Putamen (tissue), 1 donor: ENCODE data around the gene SLC5A5.
"Not testable (repeated sequence)": the region's sequence is repeated elsewhere in the genome, so short reads cannot be mapped to it uniquely, and the experiment has no call there.

Source experiments
- DNase-seq: peaks from one replicate; pipeline ENCODE4 v3.0.0-alpha.2; 2016; ENCODE audit warnings: low spot score

The SLC5A5 gene

GRCh38 chr19:17919122-17919521, 47.4 kb downstream of the SLC5A5 start:
- DNase-seq, result not testable (repeated sequence)

DNA sequence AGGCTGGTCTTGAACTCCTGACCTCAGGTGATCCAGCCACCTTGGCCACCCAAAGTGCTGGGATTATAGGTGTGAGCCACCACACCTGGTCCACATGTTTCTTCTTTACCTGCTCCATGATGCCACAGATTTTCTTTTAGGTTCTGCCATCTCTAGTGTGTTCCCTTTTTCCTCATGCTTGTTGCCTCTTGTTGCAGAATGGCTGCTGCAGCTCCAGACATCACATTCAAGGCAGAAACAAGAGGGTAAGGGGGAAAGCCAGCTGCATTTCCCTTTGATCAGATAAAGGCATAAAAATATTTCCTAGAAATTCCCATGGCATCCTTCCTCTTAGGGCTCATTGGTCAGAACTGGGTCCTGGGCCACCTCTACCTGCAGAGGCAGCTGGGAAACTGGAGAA, 48.8 kb downstream of the SLC5A5 start:
- DNase-seq, result no peak

GRCh38 chr19:17922138-17922537, 50.4 kb downstream of the SLC5A5 start:
- no peak for DNase-seq

GRCh38 chr19:17926044-17926443, 54.3 kb downstream of the SLC5A5 start:
- DNase-seq, result no peak

DNA sequence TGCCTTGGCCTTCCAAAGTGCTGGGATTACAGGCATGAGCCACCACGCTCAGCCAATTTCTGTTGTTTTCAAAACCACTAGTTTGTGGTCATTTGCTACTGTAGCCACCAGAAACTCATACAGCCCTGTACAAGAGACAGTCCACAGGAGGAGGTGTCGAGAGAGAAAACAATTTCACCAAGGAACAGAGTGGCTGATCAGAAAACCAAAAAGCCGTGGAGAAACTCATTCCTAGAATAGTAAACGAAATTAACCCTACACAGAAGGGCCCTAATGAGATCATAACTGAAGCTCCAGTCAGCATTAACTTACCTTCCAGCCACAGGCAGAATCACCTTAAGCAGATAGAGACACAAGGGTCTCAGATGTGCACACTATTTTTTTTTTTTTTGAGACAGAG, 57.3 kb downstream of the SLC5A5 start:
- DNase-seq, result no peak

DNA sequence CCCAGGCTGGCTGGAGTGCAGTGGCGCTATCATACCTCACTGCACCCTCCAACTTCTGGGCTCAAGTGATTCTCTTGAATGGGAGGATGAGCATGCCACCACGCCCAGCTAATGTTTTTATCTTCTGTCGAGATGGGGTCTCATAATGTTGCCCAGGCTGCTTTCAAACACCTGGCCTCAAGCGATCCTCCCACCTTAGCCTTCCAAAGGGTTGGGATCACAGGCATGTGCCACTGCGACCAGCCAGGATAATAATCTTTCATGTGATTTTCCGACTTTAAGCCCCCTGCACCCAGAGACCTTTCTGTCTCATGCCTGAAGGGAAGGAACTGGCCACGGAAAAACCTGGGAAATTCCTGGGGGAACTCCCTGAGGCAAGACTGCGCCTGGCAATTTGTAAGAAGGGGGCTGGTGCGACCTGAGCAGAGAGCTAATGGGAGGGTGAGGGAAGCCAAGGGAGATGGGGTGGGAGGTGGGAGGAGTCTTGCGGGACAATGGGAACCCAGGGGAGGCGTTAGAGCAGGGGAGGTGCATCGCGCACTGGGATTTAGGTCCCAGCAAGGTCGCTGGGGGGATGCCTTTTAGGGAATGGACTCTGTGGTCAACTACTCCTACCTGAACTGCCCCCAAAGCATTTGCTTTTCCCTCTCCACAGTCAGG, 59.9 kb downstream of the SLC5A5 start:
- DNase-seq, result no peak

DNA sequence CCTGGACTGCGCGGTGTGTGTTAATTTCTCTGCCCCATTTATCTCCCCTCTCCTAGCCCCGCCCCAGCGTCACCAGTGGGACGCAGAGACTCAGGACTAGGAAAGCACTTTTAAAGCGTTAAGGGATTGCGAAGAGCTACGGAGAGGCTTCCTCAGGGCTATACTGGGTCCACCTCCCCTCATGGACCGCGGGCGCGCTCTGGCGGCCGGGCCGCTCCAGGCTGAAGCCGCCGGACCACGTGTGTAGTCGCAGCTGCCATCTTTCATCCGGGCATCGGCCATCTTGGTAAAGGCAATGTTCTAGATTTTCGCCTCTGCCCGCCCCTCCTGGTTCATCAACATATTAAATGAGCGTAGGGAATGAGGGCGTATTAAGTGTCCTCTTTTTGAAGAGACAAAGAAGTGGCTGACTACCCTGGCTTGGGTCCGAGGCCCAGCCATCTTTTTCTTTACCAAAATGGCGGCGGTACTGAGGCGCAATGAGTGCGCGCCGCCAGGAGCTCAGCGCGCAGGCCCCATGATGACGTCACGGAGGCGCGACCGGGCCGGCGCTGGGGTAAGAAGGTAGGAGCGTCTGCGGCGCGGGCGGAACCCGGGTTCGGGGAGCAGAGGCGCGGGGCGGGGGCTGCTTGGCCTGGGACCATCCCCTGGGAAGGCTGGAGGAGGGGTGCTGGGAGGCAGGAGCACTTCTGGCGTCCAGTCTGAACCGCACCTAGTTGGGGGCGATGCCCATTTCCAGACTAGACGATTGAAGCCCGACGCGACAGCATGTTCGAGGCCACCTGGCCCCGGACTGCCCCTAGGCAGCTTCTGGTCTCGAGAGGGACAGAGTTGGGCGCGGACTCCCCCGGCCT, 61.0 kb downstream of the SLC5A5 start, which contains the start of gene CCDC124:
CCDC124 (plus strand) TSS at position 531 of the 854 bp plus-strand sequence. CDS start 3,406 bp downstream, outside the sequence.
- peak; percentile 88 for DNase-seq

DNA sequence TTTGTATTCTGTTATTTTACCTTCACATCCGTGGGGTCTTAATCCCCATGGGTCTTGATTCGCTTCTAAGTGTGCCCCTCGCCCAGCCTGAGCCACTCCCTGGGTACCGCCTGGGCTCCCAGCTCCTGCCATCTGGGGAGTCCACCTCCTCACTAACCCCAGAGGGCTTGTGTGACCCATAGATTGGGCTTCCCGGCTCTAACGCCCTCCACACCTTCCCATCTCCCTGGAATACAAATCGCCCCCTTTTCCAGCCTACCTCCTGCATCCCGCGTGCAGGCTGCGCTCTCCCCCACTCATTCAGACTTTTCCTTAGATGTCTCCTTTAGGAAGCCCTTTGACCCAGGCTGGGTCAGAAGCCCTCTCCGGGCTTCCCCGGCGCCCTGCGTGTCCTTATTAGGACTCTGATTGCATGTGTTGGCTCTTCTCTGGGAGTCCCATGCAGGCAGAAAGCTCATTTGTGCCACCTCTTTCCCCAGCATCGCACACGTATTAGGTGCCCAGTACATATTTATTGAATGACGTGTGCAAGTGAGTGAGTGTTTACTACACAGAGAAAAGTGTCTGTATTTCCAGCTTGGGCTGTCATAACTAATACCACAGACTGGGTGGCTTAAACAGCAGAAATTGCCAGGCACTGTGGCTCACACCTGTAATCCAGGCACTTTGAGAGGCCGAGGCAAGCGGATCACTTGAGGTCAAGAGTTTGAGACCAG, 61.8 kb downstream of the SLC5A5 start:
- DNase-seq, result no peak

GRCh38 chr19:17936379-17936778, 64.6 kb downstream of the SLC5A5 start:
- DNase-seq, result no peak

- DNase-seq, result no peak
Measured at GRCh38 chr19:17937371-17937900, 65.7 kb downstream of the SLC5A5 start.

DNA sequence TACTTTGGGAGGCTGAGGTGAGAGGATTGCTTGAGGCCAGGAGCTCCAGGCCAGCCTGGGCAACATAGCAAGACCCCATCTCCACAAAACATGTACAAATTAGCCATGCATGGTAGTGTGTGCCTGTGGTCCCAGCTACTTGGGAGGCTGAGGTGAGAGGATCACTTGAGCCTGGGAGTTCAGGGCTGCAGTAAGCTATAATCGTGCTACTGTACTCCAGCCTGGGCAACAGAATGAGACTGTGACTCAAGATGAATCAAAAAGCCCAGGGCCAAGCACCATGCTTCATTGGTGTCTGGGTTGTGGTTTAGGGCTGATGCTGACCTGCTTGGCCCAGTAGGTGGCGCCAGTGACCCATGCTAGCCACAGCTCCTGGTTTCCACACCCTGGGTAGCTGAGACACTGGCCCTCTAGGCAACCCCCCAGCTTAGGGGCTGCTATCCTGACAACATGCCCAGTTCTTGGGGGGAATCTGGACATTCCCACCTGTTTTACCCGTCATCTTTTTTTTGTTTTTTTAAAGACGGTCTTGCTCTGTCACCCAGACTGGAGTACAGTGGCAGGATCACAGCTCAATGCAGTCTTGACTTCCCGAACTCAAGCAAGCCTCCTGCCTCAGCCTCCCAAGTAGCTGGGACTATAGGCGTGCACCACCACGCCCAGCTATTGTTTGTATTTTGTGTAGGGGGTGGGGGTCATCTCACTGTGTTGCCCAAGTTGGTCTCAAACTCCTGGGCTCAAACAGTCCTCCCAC, 66.5 kb downstream of the SLC5A5 start:
- peak; percentile 57 for DNase-seq

- DNase-seq, result no peak
Measured at GRCh38 chr19:17942181-17942580, 70.4 kb downstream of the SLC5A5 start.

GRCh38 chr19:17942582-17943273, 71.0 kb downstream of the SLC5A5 start:
- DNase-seq, result no peak

DNA sequence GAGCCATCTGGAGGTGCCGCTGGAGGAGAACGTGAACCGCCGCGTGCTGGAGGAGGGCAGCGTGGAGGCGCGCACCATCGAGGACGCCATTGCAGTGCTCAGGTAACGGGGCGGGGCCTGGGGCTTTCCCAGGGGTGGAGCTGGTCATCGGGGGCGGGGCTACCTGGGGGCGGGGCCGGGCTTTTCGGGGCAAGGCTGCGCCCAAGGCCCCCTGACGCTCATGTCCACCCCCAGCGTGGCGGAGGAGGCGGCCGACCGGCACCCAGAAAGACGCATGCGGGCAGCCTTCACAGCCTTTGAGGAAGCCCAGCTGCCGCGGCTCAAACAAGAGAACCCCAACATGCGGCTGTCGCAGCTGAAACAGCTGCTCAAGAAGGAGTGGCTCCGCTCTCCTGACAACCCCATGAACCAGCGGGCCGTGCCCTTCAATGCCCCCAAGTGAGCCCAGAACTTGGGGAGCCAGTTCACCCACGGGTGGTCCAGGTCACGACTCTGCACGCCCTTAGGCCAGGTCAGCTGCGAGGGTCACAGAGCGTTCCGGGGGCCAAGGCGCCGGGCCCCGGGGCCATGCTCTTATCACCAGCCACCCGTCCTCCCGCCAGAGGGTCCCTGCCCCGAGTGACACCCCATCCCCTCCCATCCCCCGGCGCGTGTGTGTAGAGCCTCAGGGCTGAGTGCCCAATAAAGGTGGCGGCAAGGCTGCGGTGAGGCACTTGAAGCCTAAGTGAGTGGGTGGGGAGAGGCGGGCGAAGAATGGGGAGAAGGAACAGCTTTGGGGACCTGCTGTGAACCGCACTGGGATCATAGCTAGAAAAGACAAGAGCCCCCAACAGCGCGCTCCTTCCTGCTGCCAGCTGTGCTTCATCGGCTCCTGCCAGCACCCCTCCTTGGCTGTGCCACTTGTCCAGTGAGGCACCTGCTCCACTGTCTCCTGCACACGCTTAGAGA, 71.8 kb downstream of the SLC5A5 start:
- DNase-seq, result no peak

DNA sequence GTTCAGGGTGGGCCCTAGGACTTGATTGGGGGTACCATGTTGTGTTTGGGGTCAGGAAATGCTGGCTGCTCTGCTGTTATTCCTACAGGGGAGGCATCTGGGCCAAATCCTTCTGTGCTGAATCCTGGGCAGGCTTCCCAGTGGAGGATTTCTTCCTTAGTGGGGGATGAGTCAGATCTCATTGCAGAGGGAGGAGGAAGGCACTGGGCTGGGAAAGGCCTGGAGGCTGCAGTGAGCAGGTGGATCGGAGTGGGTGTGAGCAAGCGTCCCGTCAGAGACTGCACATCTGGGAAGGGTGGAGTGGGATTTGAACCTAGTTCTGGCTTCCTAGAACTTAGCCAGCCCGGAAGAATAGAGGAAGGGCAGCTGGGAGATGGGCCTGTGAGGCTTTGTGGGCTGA, 72.6 kb downstream of the SLC5A5 start:
- DNase-seq, result peak; percentile 53
